ENCODE measurements around the gene HDAC6.
A peak's percentile ranks its signal among the peaks of the same experiment; 100 is the strongest.
"Not testable (repeated sequence)": the region's sequence is repeated elsewhere in the genome, so short reads cannot be mapped to it uniquely, and the experiment has no call there.

The HDAC6 gene

GRCh38 chrX:48789366-48790220 lies 12.3 kb upstream of the HDAC6 start:
- DNase-seq (ENCODE audit: low read depth in 2 of 2), result no peak

GRCh38 chrX:48790477-48790876 lies 11.4 kb upstream of the HDAC6 start:
- DNase-seq (ENCODE audit: low read depth in 2 of 2), result no peak

GRCh38 chrX:48791063-48791820 lies 10.6 kb upstream of the HDAC6 start:
- DNase-seq (ENCODE audit: low read depth in 2 of 2), result no peak

GRCh38 chrX:48792219-48792618 lies 9.6 kb upstream of the HDAC6 start:
- no peak for DNase-seq (ENCODE audit: low read depth in 2 of 2)

GRCh38 chrX:48793935-48794334 lies 7.9 kb upstream of the HDAC6 start:
- no peak for DNase-seq (ENCODE audit: low read depth in 2 of 2)

GRCh38 chrX:48794340-48794910 lies 7.4 kb upstream of the HDAC6 start:
- no peak for DNase-seq (ENCODE audit: low read depth in 2 of 2)

- no peak for DNase-seq (ENCODE audit: low read depth in 2 of 2)
Observed at GRCh38 chrX:48794911-48795515, 6.9 kb upstream of the HDAC6 start.

GRCh38 chrX:48798318-48798717 lies 3.5 kb upstream of the HDAC6 start:
- DNase-seq (ENCODE audit: low read depth in 2 of 2), result no peak

- no peak for DNase-seq (ENCODE audit: low read depth in 2 of 2)
Observed at GRCh38 chrX:48800574-48801279, 1.1 kb upstream of the HDAC6 start.

GRCh38 chrX:48802089-48802904 lies 430 bp downstream of the HDAC6 start:
- DNase-seq (ENCODE audit: low read depth in 2 of 2), result peak; percentile 28 to 73

- no peak for DNase-seq (ENCODE audit: low read depth in 2 of 2)
Observed at GRCh38 chrX:48802905-48803200, 986 bp downstream of the HDAC6 start.

- DNase-seq (ENCODE audit: low read depth in 2 of 2), result no peak
Observed at GRCh38 chrX:48806081-48806480, 4.2 kb downstream of the HDAC6 start.

- no peak for DNase-seq (ENCODE audit: low read depth in 2 of 2)
Observed at GRCh38 chrX:48813644-48814043, 11.8 kb downstream of the HDAC6 start.

- DNase-seq (ENCODE audit: low read depth in 2 of 2), result no peak
Observed at GRCh38 chrX:48814722-48815121, 12.9 kb downstream of the HDAC6 start.

GRCh38 chrX:48815266-48815665 lies 13.4 kb downstream of the HDAC6 start:
- DNase-seq (ENCODE audit: low read depth in 2 of 2), result no peak

GRCh38 chrX:48816014-48816810 lies 14.3 kb downstream of the HDAC6 start:
- DNase-seq (ENCODE audit: low read depth in 2 of 2), result no peak

GRCh38 chrX:48818098-48818497 lies 16.2 kb downstream of the HDAC6 start:
- no peak for DNase-seq (ENCODE audit: low read depth in 2 of 2)

GRCh38 chrX:48818866-48819265 lies 17.0 kb downstream of the HDAC6 start:
- DNase-seq (ENCODE audit: low read depth in 2 of 2), result no peak

GRCh38 chrX:48819394-48819793 lies 17.5 kb downstream of the HDAC6 start:
- DNase-seq (ENCODE audit: low read depth in 2 of 2), result not testable (repeated sequence)

GRCh38 chrX:48823053-48823452 lies 21.2 kb downstream of the HDAC6 start:
- no peak for DNase-seq (ENCODE audit: low read depth in 2 of 2)

Data from stimulated activated CD4-positive, alpha-beta T cell treated with anti-CD3 and anti-CD28 coated beads, Interleukin-12 subunit alpha, Interleukin-12 subunit beta, amount 100 ng/mL, for 24 hours (primary cell).